Measurements from ENCODE around the gene RPL26.

DNA sequence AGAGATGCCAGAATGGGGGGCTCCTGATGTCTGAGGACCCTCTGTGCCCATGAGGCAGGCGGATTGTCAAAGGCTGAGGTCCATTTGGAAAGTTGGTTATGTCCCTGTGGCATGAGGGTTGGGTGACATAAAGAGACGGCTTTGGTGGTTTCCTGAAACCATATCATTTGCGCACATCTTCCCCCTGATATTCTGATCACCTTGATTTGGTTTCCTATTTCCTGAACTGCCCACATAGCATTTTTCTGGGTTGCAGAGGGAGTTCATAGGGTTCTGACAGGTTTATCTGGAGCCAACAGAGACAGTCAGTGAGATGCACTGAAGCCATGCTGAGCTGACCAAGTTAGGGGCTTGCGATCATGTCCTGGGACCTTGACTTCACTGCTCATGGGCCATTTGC is 30.3 kb upstream of the RPL26 start:
- TF ChIP-seq, protein P1, sequence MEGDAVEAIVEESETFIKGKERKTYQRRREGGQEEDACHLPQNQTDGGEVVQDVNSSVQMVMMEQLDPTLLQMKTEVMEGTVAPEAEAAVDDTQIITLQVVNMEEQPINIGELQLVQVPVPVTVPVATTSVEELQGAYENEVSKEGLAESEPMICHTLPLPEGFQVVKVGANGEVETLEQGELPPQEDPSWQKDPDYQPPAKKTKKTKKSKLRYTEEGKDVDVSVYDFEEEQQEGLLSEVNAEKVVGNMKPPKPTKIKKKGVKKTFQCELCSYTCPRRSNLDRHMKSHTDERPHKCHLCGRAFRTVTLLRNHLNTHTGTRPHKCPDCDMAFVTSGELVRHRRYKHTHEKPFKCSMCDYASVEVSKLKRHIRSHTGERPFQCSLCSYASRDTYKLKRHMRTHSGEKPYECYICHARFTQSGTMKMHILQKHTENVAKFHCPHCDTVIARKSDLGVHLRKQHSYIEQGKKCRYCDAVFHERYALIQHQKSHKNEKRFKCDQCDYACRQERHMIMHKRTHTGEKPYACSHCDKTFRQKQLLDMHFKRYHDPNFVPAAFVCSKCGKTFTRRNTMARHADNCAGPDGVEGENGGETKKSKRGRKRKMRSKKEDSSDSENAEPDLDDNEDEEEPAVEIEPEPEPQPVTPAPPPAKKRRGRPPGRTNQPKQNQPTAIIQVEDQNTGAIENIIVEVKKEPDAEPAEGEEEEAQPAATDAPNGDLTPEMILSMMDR (IDR thresholded peaks at IDR 0.05), result no peak
- no peak for TF ChIP-seq POLR2A (IDR thresholded peaks at IDR 0.05)

Data from uterus (tissue), 2 donors.